ENCODE measurements around the gene GRIK1.

- TF ChIP-seq, protein P1, sequence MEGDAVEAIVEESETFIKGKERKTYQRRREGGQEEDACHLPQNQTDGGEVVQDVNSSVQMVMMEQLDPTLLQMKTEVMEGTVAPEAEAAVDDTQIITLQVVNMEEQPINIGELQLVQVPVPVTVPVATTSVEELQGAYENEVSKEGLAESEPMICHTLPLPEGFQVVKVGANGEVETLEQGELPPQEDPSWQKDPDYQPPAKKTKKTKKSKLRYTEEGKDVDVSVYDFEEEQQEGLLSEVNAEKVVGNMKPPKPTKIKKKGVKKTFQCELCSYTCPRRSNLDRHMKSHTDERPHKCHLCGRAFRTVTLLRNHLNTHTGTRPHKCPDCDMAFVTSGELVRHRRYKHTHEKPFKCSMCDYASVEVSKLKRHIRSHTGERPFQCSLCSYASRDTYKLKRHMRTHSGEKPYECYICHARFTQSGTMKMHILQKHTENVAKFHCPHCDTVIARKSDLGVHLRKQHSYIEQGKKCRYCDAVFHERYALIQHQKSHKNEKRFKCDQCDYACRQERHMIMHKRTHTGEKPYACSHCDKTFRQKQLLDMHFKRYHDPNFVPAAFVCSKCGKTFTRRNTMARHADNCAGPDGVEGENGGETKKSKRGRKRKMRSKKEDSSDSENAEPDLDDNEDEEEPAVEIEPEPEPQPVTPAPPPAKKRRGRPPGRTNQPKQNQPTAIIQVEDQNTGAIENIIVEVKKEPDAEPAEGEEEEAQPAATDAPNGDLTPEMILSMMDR (conservative IDR thresholded peaks at IDR 0.05 in 1 of 2, IDR thresholded peaks at IDR 0.05 in 1 of 2; ENCODE audit: extremely low read depth in 1 of 2, insufficient read depth in 1 of 2, low read depth in 1 of 2, low read length in 2 of 2) = no peak
- no peak for TF ChIP-seq EZH2 (IDR thresholded peaks at IDR 0.05; ENCODE audit: borderline replicate concordance, low read length)
These were observed 120.0 kb downstream of the GRIK1 start for GRCh38 chr21:29819675-29820326.
